HepG2 (cell line): ENCODE measurements around the gene SYCE1. TPM values are rescaled to one million over a fixed set of nuclear protein-coding genes. Genes with fewer than 3 reads are reported as not detected.

ENCODE experiments used
- AGO1 ChIP-seq: fragments of 200-400 bp; formaldehyde crosslinking; IDR thresholded peaks from 2 replicates; pipeline ENCODE4 v1.6.1; 2017; ENCODE audit warnings: mild to moderate bottlenecking, low read depth, low read length, moderate library complexity; ENCODE audit not compliant: poor library complexity, severe bottlenecking
- ARNT2 ChIP-seq: sonication (generic); formaldehyde crosslinking; IDR thresholded peaks from 2 replicates; pipeline ENCODE4 v1.8.0; 2022; ENCODE audit warnings: mild to moderate bottlenecking, low read depth, missing genetic modification reagents, moderate library complexity
- FOXC1 ChIP-seq: sonication (generic); formaldehyde crosslinking; IDR thresholded peaks from 2 replicates; pipeline ENCODE4 v1.8.0; 2022; ENCODE audit warnings: mild to moderate bottlenecking, missing genetic modification reagents, borderline replicate concordance
- FOXP1 ChIP-seq, 2 experiments: fragments of 450-650 bp in 1 of 2; IDR thresholded peaks; 2 replicates each; pipeline ENCODE4 v1.6.1; 2017 to 2018; ENCODE audit warnings: antibody characterized with exemption in 1 of 2
- GABPA ChIP-seq, 2 experiments: IDR thresholded peaks; 2 replicates each; pipeline ENCODE4 v1.6.1; 2011 to 2016; ENCODE audit warnings: low read depth in 2 of 2, low read length in 1 of 2, missing biosample characterization in 1 of 2, missing genetic modification characterization in 1 of 2
- PRDM10 ChIP-seq: sonication (generic); formaldehyde crosslinking; IDR thresholded peaks from 2 replicates; pipeline ENCODE4 v1.4.0; 2020; ENCODE audit warnings: low read depth, missing genetic modification reagents
- STAT6 ChIP-seq: sonication (generic); formaldehyde crosslinking; IDR thresholded peaks from 2 replicates; pipeline ENCODE4 v1.4.0; 2020; ENCODE audit warnings: missing genetic modification reagents, mild to moderate bottlenecking, borderline replicate concordance
- ZBTB1 ChIP-seq: sonication (generic); formaldehyde crosslinking; IDR thresholded peaks from 2 replicates; pipeline ENCODE4 v1.4.0; 2020; ENCODE audit warnings: missing genetic modification reagents, borderline replicate concordance
- ZNF607 ChIP-seq: sonication (generic); formaldehyde crosslinking; IDR thresholded peaks from 2 replicates; pipeline ENCODE4 v1.5.1; 2020; ENCODE audit warnings: missing genetic modification reagents, mild to moderate bottlenecking, borderline replicate concordance
- polyA plus RNA-seq, 8 experiments: library from polyadenylated mRNA; depleted of rRNA in 3 of 8; stranded (reverse) in 7 of 8; unstranded in 1 of 8; fragments of >200 nt; fragmentation: Illumina TruSeq in 4 of 8; extraction: Trizol in 4 of 8; gene quantifications; 2 replicates each; pipeline versions ENCODE4 v1.2.1 to v1.2.3, GENCODE V29; 2011 to 2016; ENCODE audit warnings: low read depth in 4 of 8, missing spikeins in 1 of 8, mixed read lengths in 1 of 8; ENCODE audit not compliant: insufficient read depth in 1 of 8
- total RNA-seq, 5 experiments: library from RNA; depleted of rRNA; stranded (reverse); fragments of >200 nt; fragmentation: Illumina TruSeq; extraction: Trizol; gene quantifications; 2 replicates each; pipeline ENCODE4 v1.2.3, GENCODE V29; 2016; ENCODE audit warnings: low read depth in 1 of 5

The SYCE1 gene
- total and polyA plus RNA-seq, 2 of the 13 experiments (the other 11 are each of a cell fraction or from before 2014, with no cell fraction given), result not detected

- TF ChIP-seq PRDM10, result no peak
- TF ChIP-seq ZBTB1 (CRISPR knock-in tag), result no peak
- no peak for TF ChIP-seq FOXC1 (CRISPR knock-in tag)
- no peak for TF ChIP-seq ARNT2 (CRISPR knock-in tag)
- no peak for TF ChIP-seq FOXP1 (IDR thresholded peaks at IDR 0.05)
- TF ChIP-seq FOXP1 (CRISPR knock-in tag; IDR thresholded peaks at IDR 0.05), result no peak
- TF ChIP-seq GABPA (IDR thresholded peaks at IDR 0.05; ENCODE audit: low read depth, low read length), result no peak
- no peak for TF ChIP-seq GABPA (CRISPR knock-in tag; IDR thresholded peaks at IDR 0.05; ENCODE audit: low read depth)
- no peak for TF ChIP-seq ZNF607 (CRISPR knock-in tag)
- no peak for TF ChIP-seq AGO1
- TF ChIP-seq STAT6 (CRISPR knock-in tag), result no peak
Measured at GRCh38 chr10:133554600-133554999, 10.8 kb downstream of the SYCE1 start (continued).
